ENCODE results near the gene CMIP. TPM values are rescaled to one million over a fixed set of nuclear protein-coding genes. Genes with fewer than 3 reads are reported as not detected.

Gene CMIP
- total and polyA plus RNA-seq, 10 of the 15 experiments (the other 5 are each of a cell fraction or from before 2014, with no cell fraction given): 1.2 to 43.2 (median 4.4) TPM

- TF ChIP-seq NR2C2 (IDR thresholded peaks at IDR 0.05; ENCODE audit: borderline replicate concordance, control insufficient read depth, insufficient read length, low read depth): no peak
- TF ChIP-seq SMAD1 (IDR thresholded peaks at IDR 0.05; ENCODE audit: low read depth, partially characterized antibody): no peak
- no peak for TF ChIP-seq ZNF384 (IDR thresholded peaks at IDR 0.05; ENCODE audit: borderline replicate concordance, low read depth, low read length)
These were observed 108.1 kb downstream of the CMIP start (continued) for GRCh38 chr16:81552743-81553079.

- no peak for TF ChIP-seq BMI1 (IDR thresholded peaks at IDR 0.05; ENCODE audit: borderline replicate concordance)
- ATAC-seq (no peak), DNase-seq (ENCODE audit: low read depth, low spot score) (no peak), FAIRE-seq (no peak)
- no peaks in the 10 kb centered on the region; a peak in 2 of 4 replicates for H3K36me3 ChIP-seq (ENCODE audit: control insufficient read depth in 2 of 2, insufficient read depth in 2 of 2, low read length in 1 of 2)
- H2AFZ ChIP-seq (ENCODE audit: control insufficient read depth, low read depth, low read length): no peak overlapping the region
- peaks cover 12% of the 10 kb centered on the region for H3K4me1 ChIP-seq (ENCODE audit: control insufficient read depth, insufficient read depth, low read length)
- no peak overlapping the region for H3K4me2 ChIP-seq (ENCODE audit: control insufficient read depth, insufficient read depth)
- ChIA-PET POLR2A (no interaction called here), RAD21 (ENCODE audit: unreplicated experiment) (no interaction called here), SMC1A (ENCODE audit: uncharacterized antibody, unreplicated experiment) (no interaction called here), CTCF (no interaction called here)
- H3K9ac ChIP-seq (ENCODE audit: control insufficient read depth, insufficient read depth, low read length): no peak overlapping the region
- H3K79me2 ChIP-seq (ENCODE audit: control insufficient read depth, insufficient read depth, low read length): peaks cover 1% of the 10 kb centered on the region
- no TSS peak for BruUV-seq (replicated peaks)
- WGBS (ENCODE audit: insufficient coverage, insufficient replicate concordance, low lambda C conversion rate, missing lambda C conversion rate): 86% methylated on average over 20 of the region's 22 CpGs
- no peaks in the 10 kb centered on the region; the same call in 2 of the 3 replicates for H3K9me3 ChIP-seq (replicated peaks; ENCODE audit: control insufficient read depth, insufficient read depth, low read length)
- H3K27ac ChIP-seq (ENCODE audit: control insufficient read depth, insufficient read depth): no peak overlapping the region
- H4K20me1 ChIP-seq (ENCODE audit: control insufficient read depth, insufficient read depth): 0 out of 2 replicates have a peak, but pooled peaks cover 3% of the 10 kb centered on the region
- in situ Hi-C loops (cut with MboI) (no loop called here), intact Hi-C loops (cut with micrococcal nuclease; ENCODE audit: unreplicated experiment) (no loop called here)
- H3K27me3 ChIP-seq (replicated peaks in 1 of 2; ENCODE audit: control insufficient read depth in 2 of 2, insufficient read depth in 2 of 2, low read length in 1 of 2): no peaks in the 10 kb centered on the region
- H3K4me3 ChIP-seq: no peak overlapping the region
These were observed 108.6 kb downstream of the CMIP start for GRCh38 chr16:81553080-81553813.

Measured in GM12878 (cell line).